ENCODE results near the gene GPR151. TPM values are rescaled to one million over a fixed set of nuclear protein-coding genes. Genes with fewer than 3 reads are reported as not detected.

GPR151 gene
- total RNA-seq, 1 donor from 2014 or later: not detected

GRCh38 chr5:146510559-146511125 lies 5.3 kb downstream of the GPR151 start:
- no peaks in the 10 kb centered on the region for H3K36me3 Mint-ChIP-seq (ENCODE audit: unreplicated experiment)
- H3K27me3 Mint-ChIP-seq (ENCODE audit: unreplicated experiment): no peaks in the 10 kb centered on the region
- H3K4me3 Mint-ChIP-seq (ENCODE audit: unreplicated experiment): no peak overlapping the region
- TF ChIP-seq CTCF (IDR thresholded peaks at IDR 0.05; ENCODE audit: partially characterized antibody, unreplicated experiment): no peak
- peaks cover 8% of the 10 kb centered on the region for H3K9me3 Mint-ChIP-seq (ENCODE audit: unreplicated experiment)
- H3K4me1 Mint-ChIP-seq (ENCODE audit: low read depth, unreplicated experiment): peaks cover 9% of the 10 kb centered on the region
- H3K27ac Mint-ChIP-seq (ENCODE audit: unreplicated experiment): no peak overlapping the region
- DNase-seq: no peak

GRCh38 chr5:146507428-146507827 lies 8.6 kb downstream of the GPR151 start:
- TF ChIP-seq CTCF (IDR thresholded peaks at IDR 0.05; ENCODE audit: partially characterized antibody, unreplicated experiment): no peak
- no peak overlapping the region for H3K4me3 Mint-ChIP-seq (ENCODE audit: unreplicated experiment)
- H3K9me3 Mint-ChIP-seq (ENCODE audit: unreplicated experiment): no peaks in the 10 kb centered on the region
- H3K36me3 Mint-ChIP-seq (ENCODE audit: unreplicated experiment): peaks cover 4% of the 10 kb centered on the region
- no peak overlapping the region for H3K27ac Mint-ChIP-seq (ENCODE audit: unreplicated experiment)
- no peaks in the 10 kb centered on the region for H3K27me3 Mint-ChIP-seq (ENCODE audit: unreplicated experiment)
- no peaks in the 10 kb centered on the region for H3K4me1 Mint-ChIP-seq (ENCODE audit: low read depth, unreplicated experiment)
- no peak for DNase-seq

GRCh38 chr5:146499680-146500079 lies 16.3 kb downstream of the GPR151 start:
- Mint-ChIP-seq H3K4me1 (ENCODE audit: low read depth, unreplicated experiment) (no peaks in the 10 kb centered on the region), H3K36me3 (ENCODE audit: unreplicated experiment) (no peaks in the 10 kb centered on the region), H3K27ac (ENCODE audit: unreplicated experiment) (no peak overlapping the region), H3K9me3 (ENCODE audit: unreplicated experiment) (no peaks in the 10 kb centered on the region), H3K4me3 (ENCODE audit: unreplicated experiment) (no peak overlapping the region), H3K27me3 (ENCODE audit: unreplicated experiment) (no peaks in the 10 kb centered on the region)
- TF ChIP-seq CTCF (IDR thresholded peaks at IDR 0.05; ENCODE audit: partially characterized antibody, unreplicated experiment): no peak
- no peak for DNase-seq

DNA sequence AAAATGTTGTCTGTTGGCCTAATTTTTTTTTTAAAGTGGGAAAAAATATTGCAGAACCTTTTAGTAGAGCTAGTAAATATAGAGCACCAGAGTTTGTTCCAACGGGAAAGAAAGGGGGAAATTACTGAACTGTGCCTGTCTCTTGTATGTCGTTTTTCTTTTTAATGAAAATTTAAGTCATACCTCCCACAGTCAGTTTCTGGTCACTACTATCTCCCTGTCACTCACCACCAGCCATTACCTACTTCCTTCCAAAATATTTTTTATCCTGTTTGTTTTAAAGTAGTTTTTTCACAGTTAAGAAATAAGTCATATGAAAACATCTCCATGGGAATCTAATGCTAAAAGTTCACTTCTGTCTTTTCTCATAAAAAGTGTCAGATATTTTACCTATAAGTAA lies 21.3 kb downstream of the GPR151 start:
- Mint-ChIP-seq H3K36me3 (ENCODE audit: unreplicated experiment) (no peaks in the 10 kb centered on the region), H3K27me3 (ENCODE audit: unreplicated experiment) (no peaks in the 10 kb centered on the region), H3K9me3 (ENCODE audit: unreplicated experiment) (no peaks in the 10 kb centered on the region), H3K4me3 (ENCODE audit: unreplicated experiment) (no peak overlapping the region), H3K27ac (ENCODE audit: unreplicated experiment) (no peak overlapping the region), H3K4me1 (ENCODE audit: low read depth, unreplicated experiment) (no peaks in the 10 kb centered on the region)
- TF ChIP-seq CTCF (IDR thresholded peaks at IDR 0.05; ENCODE audit: partially characterized antibody, unreplicated experiment): no peak
- DNase-seq: no peak

DNA sequence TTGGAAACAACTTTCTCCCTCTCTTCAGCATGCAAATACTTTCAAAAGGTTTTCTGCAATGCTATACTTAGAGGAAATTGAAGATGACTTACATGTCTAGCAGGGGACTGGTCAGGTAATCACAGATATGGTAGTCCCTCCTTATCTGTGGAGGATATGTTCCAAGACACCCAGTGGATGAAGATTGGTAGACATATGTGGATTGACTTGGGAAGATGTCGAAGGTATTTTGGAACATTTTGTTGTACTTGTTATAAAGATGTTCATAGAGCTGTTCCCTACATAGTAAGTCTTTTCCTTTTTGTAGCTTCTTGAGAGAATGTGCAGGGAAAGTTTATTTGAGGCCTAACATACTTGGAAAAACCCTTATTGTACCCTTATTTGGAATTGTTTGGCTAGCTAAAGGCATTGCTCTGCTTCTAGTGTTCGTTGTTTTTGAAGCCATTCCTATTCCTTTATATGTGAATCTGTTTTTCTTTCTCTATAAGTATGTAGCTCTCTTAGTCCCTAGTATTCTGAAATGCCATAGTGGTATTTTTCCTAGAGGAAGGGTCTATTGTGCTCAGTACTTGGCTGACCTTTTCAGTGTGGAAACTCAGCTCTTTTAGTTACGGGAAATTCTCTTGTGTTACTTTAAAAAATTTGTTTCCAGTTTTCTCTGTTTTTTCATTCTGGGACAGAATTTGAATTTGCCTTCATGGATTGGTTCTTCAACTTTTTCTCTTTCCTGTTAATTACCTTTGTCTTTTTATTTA lies 25.7 kb downstream of the GPR151 start:
- TF ChIP-seq CTCF (IDR thresholded peaks at IDR 0.05; ENCODE audit: partially characterized antibody, unreplicated experiment): no peak
- no peaks in the 10 kb centered on the region for H3K4me1 Mint-ChIP-seq (ENCODE audit: low read depth, unreplicated experiment)
- H3K27ac Mint-ChIP-seq (ENCODE audit: unreplicated experiment): no peak overlapping the region
- H3K4me3 Mint-ChIP-seq (ENCODE audit: unreplicated experiment): no peak overlapping the region
- H3K36me3 Mint-ChIP-seq (ENCODE audit: unreplicated experiment): no peaks in the 10 kb centered on the region
- DNase-seq: no peak
- H3K27me3 Mint-ChIP-seq (ENCODE audit: unreplicated experiment): no peaks in the 10 kb centered on the region
- no peaks in the 10 kb centered on the region for H3K9me3 Mint-ChIP-seq (ENCODE audit: unreplicated experiment)

Data from glutamatergic neuron (in vitro differentiated cells).